Coronary artery (tissue), 2 donors: ENCODE measurements around the gene C2orf69.

Experiments used
- DNase-seq: peaks from one replicate; pipeline ENCODE4 v3.0.0-alpha.2; 2017; ENCODE audit warnings: low spot score
- H3K27ac ChIP-seq, 2 donors: fragments of 200-600 bp; sonication (generic); one replicate each; pipeline ENCODE4 v1.5.1; 2016 to 2019
- H3K4me3 ChIP-seq: fragments of 200-600 bp; sonication (generic); 2 replicates; pipeline ENCODE4 v1.5.1; 2016; ENCODE audit warnings: mild to moderate bottlenecking, moderate library complexity
- CTCF ChIP-seq: fragments of 200-600 bp; sonication (generic); IDR thresholded peaks from one replicate; pipeline ENCODE4 v1.5.1; 2019; ENCODE audit warnings: antibody characterized with exemption

C2orf69 gene

GRCh38 chr2:199870581-199870980, 40.5 kb upstream of the C2orf69 start:
- no peak for DNase-seq
- no peak for TF ChIP-seq CTCF

DNA sequence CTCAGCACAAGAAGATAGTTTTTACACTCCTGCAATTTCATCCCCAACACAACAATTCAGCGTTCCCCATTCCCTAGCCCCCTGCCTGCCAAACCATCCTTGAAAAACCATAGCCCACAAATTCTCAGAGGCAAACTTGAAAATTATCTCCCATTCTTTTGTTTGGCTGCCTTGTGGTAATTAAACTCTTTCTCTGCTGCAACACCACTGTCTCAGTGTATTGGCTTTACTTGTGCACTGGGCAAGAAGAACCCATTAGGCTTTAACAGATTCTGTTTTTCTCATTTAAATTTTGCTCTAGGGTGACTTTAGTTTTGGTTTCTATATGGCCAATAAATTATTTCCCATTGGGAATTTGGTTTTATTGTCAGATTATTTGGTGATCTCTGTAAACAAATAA, 36.9 kb upstream of the C2orf69 start:
- H3K4me3 ChIP-seq = no peak overlapping the region
- TF ChIP-seq CTCF = no peak
- DNase-seq = no peak
- no peak overlapping the region for H3K27ac ChIP-seq

More at GRCh38 chr2:199870581-199870980, 40.5 kb upstream of the C2orf69 start:
- Histone ChIP-seq H3K27ac (no peak overlapping the region), H3K4me3 (no peak overlapping the region)

DNA sequence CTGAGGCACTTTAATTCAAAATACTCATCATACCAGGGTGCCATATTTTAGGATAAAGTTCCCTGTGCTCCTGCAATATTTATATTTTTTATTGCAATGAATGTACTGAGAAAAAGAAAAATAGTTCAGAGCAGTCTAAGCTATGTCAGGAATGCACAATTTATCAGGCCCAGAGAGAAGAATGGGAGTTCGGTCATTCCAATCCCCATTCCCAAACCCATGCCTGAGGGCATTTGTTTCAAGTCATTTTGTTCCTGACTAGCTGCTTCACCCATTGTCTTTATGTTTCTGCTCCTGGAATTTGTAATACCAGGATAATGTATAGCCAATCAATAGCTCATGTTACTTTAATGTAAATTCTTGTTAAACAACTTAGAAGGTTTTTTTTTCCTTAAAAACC, 35.7 kb upstream of the C2orf69 start:
- H3K4me3 ChIP-seq = no peak overlapping the region
- no peak for DNase-seq
- no peak for TF ChIP-seq CTCF
- H3K27ac ChIP-seq = no peak overlapping the region

GRCh38 chr2:199882667-199883066, 28.4 kb upstream of the C2orf69 start:
- TF ChIP-seq CTCF = no peak
- Histone ChIP-seq H3K27ac (no peak overlapping the region), H3K4me3 (no peak overlapping the region)
- no peak for DNase-seq

DNA sequence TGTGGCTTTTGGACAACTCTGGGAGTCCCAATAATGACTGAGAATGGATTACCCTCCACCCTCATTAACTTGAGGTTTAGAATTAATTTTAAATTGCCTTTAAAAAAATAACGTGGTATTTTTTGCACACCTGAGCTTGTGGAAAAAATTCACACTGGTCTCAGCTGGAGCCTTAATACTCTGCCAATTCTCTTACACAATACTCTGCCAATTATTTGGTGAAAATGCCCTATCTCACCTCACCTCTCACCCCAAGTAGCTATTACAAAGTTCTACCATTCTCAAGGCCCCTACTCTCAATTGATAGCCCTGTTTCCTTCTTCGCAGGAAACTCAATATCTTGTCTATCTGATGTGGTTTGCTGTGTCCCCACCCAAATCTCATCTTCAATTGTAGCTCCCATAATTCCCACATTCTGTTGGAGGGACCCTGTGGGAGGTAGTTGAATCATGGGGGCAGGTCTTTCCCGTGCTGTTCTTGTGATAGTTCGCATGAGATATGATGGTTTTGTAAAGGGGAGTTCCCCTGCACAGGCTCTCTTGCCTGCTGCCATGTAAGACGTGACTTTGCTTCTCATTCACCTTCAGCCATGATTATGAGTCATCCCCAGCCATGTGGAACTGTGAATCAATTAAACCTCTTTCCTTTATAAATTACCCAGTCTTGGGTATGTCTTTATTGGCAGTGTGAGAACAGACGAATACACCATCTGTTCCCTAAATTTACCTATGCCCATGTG, 27.4 kb upstream of the C2orf69 start:
- TF ChIP-seq CTCF = no peak
- no peak for DNase-seq
- H3K27ac ChIP-seq = no peak overlapping the region
- no peak overlapping the region for H3K4me3 ChIP-seq

- H3K4me3 ChIP-seq = no peak overlapping the region
These were observed 15.7 kb upstream of the C2orf69 start for GRCh38 chr2:199895406-199895805.

More at GRCh38 chr2:199895406-199895805, 15.7 kb upstream of the C2orf69 start:
- DNase-seq = no peak
- H3K27ac ChIP-seq = no peak overlapping the region
- TF ChIP-seq CTCF = no peak
